Activated CD8-positive, alpha-beta T cell treated with anti-CD3 and anti-CD28 coated beads for 36 hours (primary cell): ENCODE results near the gene IL17RA. TPM values are rescaled to one million over a fixed set of nuclear protein-coding genes. Genes with fewer than 3 reads are reported as not detected.

Experiments
- ATAC-seq: fragments of 200-7000 bp; cut with Tn5 transposase; one replicate; pipeline ENCODE4 v1.10.0; 2021; ENCODE audit warnings: mild to moderate bottlenecking, moderate library complexity
- CTCF ChIA-PET: fragments of 350-600 bp; sonication (Branson Sonifier 250); formaldehyde crosslinking; loops from one replicate; lab custom pipeline; 2021; ENCODE audit warnings: antibody characterized with exemption; lab: Charles Lee
- POLR2A ChIA-PET: fragments of 350-600 bp; sonication (Branson Sonifier 250); formaldehyde crosslinking; loops from one replicate; lab custom pipeline; 2021; ENCODE audit warnings: antibody characterized with exemption; lab: Charles Lee
- DNase-seq: peaks from one replicate; pipeline ENCODE4 v3.0.0-alpha.2; 2020
- H3K27ac Mint-ChIP-seq: one replicate; pipeline ENCODE4 v1.8.0; 2021; ENCODE audit warnings: mild to moderate bottlenecking, mixed read lengths
- H3K27me3 Mint-ChIP-seq: one replicate; pipeline ENCODE4 v1.8.0; 2021; ENCODE audit warnings: mixed read lengths
- H3K36me3 Mint-ChIP-seq: one replicate; pipeline ENCODE4 v1.8.0; 2021; ENCODE audit warnings: low read depth, mixed read lengths
- H3K4me1 Mint-ChIP-seq: one replicate; pipeline ENCODE4 v1.8.0; 2021; ENCODE audit warnings: low read depth, mixed read lengths
- H3K4me3 Mint-ChIP-seq: one replicate; pipeline ENCODE4 v1.8.0; 2021; ENCODE audit warnings: mild to moderate bottlenecking, moderate library complexity, mixed read lengths
- H3K9me3 Mint-ChIP-seq: one replicate; pipeline ENCODE4 v1.8.0; 2021; ENCODE audit warnings: mixed read lengths
- intact Hi-C: fragments of 100-400 bp; cut with micrococcal nuclease; formaldehyde crosslinking; loops from one replicate; pipeline ENCODE4 v1.10.0; 2022
- total RNA-seq, 2 experiments: library from RNA; stranded (reverse); gene quantifications; one replicate each; pipeline ENCODE4 v1.2.3, GENCODE V29; 2021
- TF ChIP-seq, protein P1 (sequence below): fragments of 200-600 bp; IDR thresholded peaks from one replicate; pipeline ENCODE4 v1.8.0; 2022; ENCODE audit warnings: antibody characterized with exemption, mild to moderate bottlenecking

The IL17RA gene
- total RNA-seq, 2 experiments from 2014 or later, result 14.0 to 14.2 TPM

DNA sequence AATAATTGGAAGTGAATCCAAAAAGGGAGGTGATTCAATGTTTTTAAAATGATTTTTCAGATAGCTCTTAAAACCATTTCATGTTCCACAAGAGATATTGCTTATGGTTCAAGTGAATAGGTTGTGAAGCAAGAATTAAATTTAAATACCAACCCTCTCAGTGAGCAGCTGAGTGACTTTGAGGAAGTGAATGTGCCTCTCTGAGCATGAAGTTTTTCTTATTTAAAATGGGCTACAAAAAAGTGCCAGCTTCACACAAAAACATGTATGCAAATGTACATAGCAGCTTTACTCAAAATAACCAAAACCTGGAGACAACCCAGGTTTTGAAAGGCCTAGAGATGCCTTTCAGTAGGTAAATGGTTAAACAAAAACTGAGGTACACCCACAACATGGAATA, 41.3 kb upstream of the IL17RA start:
- intact Hi-C loops, result loop anchor here (10.0 kb wide), 1 partner anchor 79 kb away; no protein-coding TSS in a partner anchor

DNA sequence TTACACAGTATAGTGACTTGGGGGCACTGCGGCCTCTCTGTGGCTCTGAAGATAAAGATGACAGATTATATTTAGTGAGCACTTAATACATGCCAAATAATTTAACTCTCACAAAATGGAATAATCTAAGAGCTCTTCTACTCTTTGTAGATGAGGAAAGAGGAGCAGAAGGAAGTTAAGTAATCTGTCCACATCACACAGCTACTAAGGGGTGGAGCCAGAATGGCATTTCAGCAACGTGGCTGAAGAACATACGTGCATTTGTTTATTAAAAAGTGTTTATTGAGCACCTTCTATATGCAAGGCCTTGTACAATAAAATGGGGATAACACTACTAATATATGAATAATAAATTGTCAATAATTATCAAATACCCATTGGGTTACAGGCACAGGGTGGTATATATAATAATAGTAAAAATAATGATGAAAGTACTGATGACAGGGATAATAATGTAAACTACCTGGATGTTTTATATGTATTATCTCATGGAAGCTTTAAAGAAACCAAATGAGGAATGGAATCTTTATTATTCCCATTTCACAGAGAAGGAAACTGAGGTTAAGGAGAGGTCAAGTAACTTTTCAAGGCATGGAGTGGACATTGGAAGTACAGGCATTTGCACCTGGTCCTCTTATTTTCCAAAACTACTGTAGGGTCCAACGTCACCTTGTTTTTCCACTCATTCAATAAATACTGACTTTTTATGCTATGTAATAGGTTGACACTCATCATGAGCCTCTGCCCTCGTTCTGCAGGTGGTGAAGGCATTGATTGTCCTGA, 38.0 kb upstream of the IL17RA start:
- CTCF ChIA-PET, result interaction anchor here (1.1 kb wide), 1 partner anchor 12 kb away, joined by 5 read pairs; no protein-coding TSS in a partner anchor
- no peaks in the 10 kb centered on the region for H3K36me3 Mint-ChIP-seq

More for the DNA sequence above, 41.3 kb upstream of the IL17RA start:
- TF ChIP-seq, protein P1, sequence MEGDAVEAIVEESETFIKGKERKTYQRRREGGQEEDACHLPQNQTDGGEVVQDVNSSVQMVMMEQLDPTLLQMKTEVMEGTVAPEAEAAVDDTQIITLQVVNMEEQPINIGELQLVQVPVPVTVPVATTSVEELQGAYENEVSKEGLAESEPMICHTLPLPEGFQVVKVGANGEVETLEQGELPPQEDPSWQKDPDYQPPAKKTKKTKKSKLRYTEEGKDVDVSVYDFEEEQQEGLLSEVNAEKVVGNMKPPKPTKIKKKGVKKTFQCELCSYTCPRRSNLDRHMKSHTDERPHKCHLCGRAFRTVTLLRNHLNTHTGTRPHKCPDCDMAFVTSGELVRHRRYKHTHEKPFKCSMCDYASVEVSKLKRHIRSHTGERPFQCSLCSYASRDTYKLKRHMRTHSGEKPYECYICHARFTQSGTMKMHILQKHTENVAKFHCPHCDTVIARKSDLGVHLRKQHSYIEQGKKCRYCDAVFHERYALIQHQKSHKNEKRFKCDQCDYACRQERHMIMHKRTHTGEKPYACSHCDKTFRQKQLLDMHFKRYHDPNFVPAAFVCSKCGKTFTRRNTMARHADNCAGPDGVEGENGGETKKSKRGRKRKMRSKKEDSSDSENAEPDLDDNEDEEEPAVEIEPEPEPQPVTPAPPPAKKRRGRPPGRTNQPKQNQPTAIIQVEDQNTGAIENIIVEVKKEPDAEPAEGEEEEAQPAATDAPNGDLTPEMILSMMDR, result no peak
- H3K4me3 Mint-ChIP-seq, result no peak overlapping the region
- H3K9me3 Mint-ChIP-seq, result no peaks in the 10 kb centered on the region
- no peak for ATAC-seq
- ChIA-PET CTCF (interaction anchor here (1.2 kb wide), 1 partner anchor 14 kb away, joined by 3 read pairs; no protein-coding TSS in a partner anchor), POLR2A (no interaction called here)
- no peaks in the 10 kb centered on the region for H3K36me3 Mint-ChIP-seq
- peaks cover 3% of the 10 kb centered on the region for H3K4me1 Mint-ChIP-seq
- H3K27me3 Mint-ChIP-seq, result peaks cover 3% of the 10 kb centered on the region
- no peak for DNase-seq
- no peak overlapping the region for H3K27ac Mint-ChIP-seq

DNA sequence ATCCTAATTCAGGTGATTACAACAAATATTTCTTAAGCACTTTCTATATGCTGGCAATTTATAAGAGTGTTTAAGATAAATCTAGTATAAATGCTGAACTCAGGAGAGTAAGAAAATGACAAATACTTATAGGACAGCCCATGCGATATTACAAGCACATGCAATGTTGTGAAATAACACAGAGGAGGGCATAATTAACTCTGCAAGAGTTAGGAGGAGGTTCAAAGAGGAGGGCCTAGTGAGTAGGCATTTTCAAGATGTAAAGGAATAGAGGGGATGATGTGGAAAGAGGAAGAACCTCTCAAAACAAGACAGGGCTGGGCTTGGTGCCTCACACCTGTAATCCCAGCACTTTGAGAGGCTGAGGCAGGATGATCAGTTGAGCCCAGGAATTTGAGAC, 37.1 kb upstream of the IL17RA start:
- intact Hi-C loops, result loop anchor here (10.0 kb wide), 1 partner anchor 83 kb away; no protein-coding TSS in a partner anchor
- ChIA-PET CTCF (interaction anchor here (1.1 kb wide), 1 partner anchor 11 kb away, joined by 5 read pairs; no protein-coding TSS in a partner anchor), POLR2A (no interaction called here)
- Mint-ChIP-seq H3K27ac (no peak overlapping the region), H3K4me3 (no peak overlapping the region), H3K4me1 (peaks cover 4% of the 10 kb centered on the region), H3K36me3 (no peaks in the 10 kb centered on the region), H3K9me3 (no peaks in the 10 kb centered on the region), H3K27me3 (no peaks in the 10 kb centered on the region)
- TF ChIP-seq, protein P1, result no peak
- ATAC-seq (no peak), DNase-seq (no peak)

More for the DNA sequence above, 38.0 kb upstream of the IL17RA start:
- Mint-ChIP-seq H3K4me3 (no peak overlapping the region), H3K27me3 (no peaks in the 10 kb centered on the region), H3K27ac (no peak overlapping the region), H3K9me3 (no peaks in the 10 kb centered on the region), H3K4me1 (peaks cover 4% of the 10 kb centered on the region)
- DNase-seq (no peak), ATAC-seq (no peak)
- TF ChIP-seq, protein P1, result no peak
- POLR2A ChIA-PET, result no interaction called here
- intact Hi-C loops, result loop anchor here (10.0 kb wide), 1 partner anchor 82 kb away; no protein-coding TSS in a partner anchor

DNA sequence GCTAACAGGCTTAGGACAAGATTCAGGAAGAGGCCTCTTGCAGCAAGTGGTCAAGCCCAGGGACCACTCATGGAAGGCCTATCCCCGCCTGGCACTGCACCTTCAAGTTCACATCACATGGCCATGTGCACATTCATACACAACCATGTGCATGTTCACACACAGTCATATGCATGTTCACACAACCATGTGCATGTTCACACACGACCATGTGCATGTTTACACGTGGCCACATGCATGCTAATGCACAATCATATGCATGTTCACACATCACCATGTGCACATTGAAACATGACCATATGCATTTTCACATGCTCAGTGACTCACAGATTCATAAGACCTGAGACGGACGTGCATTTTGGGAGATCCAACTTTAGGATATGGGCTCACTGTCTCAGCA, 28.7 kb upstream of the IL17RA start:
- H3K9me3 Mint-ChIP-seq, result no peaks in the 10 kb centered on the region
- no peaks in the 10 kb centered on the region for H3K4me1 Mint-ChIP-seq
- H3K4me3 Mint-ChIP-seq, result no peak overlapping the region
- H3K36me3 Mint-ChIP-seq, result no peaks in the 10 kb centered on the region
- DNase-seq, result no peak
- TF ChIP-seq, protein P1, result no peak
- CTCF ChIA-PET, result interaction anchor here (3.5 kb wide), 1 partner anchor 139 kb away, joined by 36 read pairs; no protein-coding TSS in a partner anchor
- intact Hi-C loops, result no loop called here
- no peaks in the 10 kb centered on the region for H3K27me3 Mint-ChIP-seq
- H3K27ac Mint-ChIP-seq, result no peak overlapping the region
- POLR2A ChIA-PET, result no interaction called here
- ATAC-seq, result no peak

DNA sequence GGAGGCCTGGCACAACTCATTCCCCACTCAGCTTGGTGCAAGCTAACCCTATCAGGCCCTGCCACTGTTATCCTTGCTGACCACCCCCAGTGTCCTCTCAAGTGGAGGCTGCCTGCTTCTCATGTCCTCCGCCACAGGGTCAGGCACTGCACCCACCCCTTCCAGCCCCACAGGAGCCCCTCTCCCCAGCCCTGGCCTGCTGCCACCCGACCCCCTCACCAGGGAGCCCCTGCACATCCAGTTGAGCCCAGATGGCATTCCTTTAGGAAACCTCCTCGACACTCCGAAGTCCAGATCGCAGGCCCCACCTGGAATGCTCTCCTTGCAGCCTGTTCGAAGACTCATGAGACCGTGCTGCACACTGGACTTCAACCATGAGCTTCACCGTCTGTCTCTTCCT, 28.0 kb upstream of the IL17RA start:
- ChIA-PET CTCF (interaction anchor here (1.0 to 3.5 kb wide), 7 partner anchors 12 to 139 kb away, joined by 3 to 36 read pairs (median 9); no protein-coding TSS in a partner anchor), POLR2A (no interaction called here)
- TF ChIP-seq, protein P1, result no peak
- DNase-seq, result no peak
- H3K4me1 Mint-ChIP-seq, result no peaks in the 10 kb centered on the region
- ATAC-seq, result no peak
- no peak overlapping the region for H3K27ac Mint-ChIP-seq
- no peak overlapping the region for H3K4me3 Mint-ChIP-seq
- no peaks in the 10 kb centered on the region for H3K36me3 Mint-ChIP-seq
- H3K27me3 Mint-ChIP-seq, result no peaks in the 10 kb centered on the region
- intact Hi-C loops, result no loop called here
- no peaks in the 10 kb centered on the region for H3K9me3 Mint-ChIP-seq
